GM18870 (cell line): Measurements from ENCODE around the gene TMX2.
"Not testable (repeated sequence)": the region's sequence is repeated elsewhere in the genome, so short reads cannot be mapped to it uniquely, and the experiment has no call there.

Source experiments
- ATAC-seq: cut with Tn5 transposase; IDR thresholded peaks from one replicate; pipeline ENCODE4 v1.9.1; 2021; ENCODE audit warnings: moderate library complexity; ENCODE audit not compliant: unreplicated experiment

TMX2 gene, protein sequence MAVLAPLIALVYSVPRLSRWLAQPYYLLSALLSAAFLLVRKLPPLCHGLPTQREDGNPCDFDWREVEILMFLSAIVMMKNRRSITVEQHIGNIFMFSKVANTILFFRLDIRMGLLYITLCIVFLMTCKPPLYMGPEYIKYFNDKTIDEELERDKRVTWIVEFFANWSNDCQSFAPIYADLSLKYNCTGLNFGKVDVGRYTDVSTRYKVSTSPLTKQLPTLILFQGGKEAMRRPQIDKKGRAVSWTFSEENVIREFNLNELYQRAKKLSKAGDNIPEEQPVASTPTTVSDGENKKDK

DNA sequence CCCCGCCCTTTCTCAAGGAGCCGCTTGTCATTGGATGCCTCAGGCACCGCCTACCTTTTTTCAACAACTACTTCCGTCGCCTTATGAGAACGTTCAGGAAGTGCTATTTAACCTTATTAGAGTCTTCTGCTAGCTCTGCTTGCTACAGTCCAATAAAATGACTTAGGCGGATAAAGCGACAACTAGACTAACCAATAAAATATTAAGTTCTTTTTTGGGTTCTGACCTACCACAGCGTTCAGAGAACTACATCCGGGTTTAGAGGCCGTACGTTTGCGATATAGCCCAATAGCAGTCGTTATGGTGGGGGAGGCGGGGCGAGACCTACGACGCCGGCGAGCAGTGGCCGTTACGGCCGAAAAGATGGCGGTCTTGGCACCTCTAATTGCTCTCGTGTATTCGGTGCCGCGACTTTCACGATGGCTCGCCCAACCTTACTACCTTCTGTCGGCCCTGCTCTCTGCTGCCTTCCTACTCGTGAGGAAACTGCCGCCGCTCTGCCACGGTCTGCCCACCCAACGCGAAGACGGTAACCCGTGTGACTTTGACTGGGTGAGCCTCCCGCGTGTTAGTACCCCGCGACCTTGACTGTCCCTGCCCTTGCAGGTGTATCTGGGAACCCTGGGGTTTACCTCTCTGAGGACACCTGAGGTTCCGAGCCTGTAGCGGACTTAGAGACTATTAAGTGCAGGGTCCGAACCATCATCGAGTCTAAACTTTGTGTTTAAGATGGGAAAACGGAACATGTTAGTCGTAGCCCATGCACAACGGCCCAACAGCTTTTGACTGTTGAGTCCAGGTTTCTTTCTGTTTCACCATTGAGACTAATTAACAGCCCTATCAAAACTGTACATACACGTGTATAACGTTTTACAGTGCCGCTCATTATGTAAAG is at the start of gene TMX2:
Gene TMX2 (plus strand): TSS at position 338 of the 895 bp plus-strand sequence. CDS start 26 bp downstream, at position 364.
- ATAC-seq, result peak; percentile 99

DNA sequence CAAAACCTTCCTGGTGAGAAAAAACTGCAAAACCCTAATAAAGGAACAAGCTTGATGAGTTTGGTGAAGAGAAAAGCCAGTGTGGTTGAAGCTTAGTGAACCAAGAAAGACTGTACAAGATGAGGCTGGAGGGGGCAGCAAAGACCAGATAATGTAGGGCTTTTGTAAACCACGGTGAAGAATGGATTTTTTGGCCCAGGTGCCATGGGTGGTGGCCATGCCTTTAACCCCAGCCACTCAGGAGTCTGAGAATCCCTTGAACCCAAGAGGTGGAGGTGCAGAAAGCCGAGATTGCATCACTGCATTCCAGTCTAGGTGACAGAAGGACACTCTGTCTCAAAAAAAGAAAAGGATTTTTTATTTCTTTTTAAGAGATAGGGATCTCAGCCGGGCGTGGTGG is 49.5 kb upstream of the TMX2 start:
- ATAC-seq, result no peak

DNA sequence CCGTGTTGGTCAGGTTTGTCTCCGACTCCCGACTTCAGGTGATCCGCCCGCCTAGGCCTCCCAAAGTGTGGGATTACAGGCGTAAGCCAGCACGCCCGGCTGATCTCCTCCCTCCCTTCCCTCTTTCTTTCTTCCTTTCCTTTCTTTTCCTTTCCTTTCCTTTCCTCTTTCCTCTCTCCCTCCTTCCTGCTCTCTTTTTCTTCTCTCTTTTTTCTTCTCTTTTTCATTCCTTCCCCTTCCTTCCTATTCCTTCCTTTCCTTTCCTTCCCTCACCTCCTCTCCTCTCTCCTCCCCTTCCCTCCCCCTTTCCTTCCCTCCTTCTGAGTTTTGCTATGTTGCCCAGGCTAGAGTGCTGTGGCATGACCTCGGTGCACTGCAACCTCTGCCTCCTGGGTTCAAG is 48.4 kb upstream of the TMX2 start:
- ATAC-seq, result no peak

DNA sequence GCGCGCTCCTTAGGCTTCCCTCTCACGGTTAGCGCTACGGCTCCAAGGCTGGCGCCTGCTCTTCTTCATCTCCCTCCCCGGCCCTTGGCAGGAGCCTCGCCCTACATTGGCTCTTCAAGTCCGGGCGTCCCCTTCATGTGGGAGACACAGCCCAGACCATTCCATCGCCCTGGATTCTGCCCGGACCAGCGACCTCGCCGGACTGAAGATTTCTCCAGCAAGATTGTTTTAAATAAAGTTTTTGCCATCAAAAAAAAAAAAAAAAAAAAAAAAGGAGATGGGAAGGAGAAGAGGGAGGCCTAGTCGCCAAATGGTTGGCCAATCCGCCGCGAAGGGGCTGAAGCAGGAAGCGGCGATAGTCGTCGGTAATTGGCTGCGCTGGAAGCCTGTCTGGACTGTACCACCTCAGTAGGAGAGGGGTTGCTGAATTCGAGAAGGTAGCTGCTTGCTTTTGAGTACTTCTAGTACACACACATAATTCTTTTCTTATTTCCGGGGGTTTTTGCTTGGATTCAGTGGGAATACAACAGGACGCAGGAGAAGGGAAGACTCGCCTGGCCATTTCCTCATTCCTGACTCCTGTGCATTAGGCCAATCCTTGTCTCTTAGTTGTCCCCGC is 45.2 kb upstream of the TMX2 start:
- ATAC-seq, result peak; percentile 69

DNA sequence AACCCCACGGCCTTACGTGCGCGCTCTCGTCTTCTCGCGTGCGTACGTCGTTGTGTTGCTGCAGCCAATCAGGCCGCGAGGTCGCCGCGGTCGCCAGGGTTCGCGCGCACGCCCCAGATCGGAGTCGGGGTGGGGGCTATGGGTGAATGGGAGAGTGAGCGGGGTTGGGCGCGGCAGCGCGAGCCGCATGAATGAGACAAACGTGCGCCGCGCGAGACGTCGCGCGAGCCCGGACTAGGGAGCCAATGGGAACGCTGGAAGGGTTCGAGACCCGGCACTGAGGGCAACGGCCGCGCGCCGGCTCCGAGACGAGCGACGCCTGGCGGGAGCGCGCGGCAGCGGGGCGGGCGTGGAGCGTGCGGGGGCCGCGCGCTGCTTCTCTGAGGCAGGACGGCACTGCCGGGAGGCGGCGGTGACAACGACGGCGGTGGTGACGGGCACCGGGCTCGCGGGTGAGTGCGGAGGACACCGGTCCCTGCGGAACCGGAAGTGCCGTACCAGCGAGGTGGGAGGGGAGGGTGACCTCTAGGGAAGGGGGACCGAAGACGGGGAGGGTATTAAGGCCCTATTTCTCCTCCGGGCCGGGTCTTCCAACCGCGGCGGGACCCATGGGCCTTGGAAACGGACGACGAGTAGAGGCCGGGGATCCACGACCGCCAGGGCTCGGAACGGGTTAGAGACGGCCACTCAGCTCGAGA is 44.5 kb upstream of the TMX2 start, which contains the start of gene ZDHHC5:
Gene ZDHHC5 (plus strand): TSS at position 379 of the 698 bp plus-strand sequence. CDS start 4,977 bp downstream, outside the sequence.
- ATAC-seq, result peak; percentile 78

DNA sequence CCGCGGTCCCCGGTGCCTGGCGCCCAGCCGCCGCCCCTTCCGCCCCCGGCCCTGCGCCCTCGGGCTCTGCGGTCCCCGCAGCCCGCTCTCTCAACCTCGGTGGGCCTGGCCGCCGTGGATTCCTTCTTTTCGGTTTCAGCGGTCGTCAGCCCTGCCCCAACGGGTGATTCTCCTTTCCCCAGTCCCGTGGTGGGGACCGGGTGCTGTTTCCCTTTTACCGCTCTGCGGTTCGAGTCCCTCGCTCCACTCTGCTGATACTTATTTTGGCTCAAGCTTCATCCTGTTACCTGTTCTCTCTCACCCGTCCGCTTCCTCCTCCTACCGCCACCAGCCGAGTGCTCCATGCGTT is 44.0 kb upstream of the TMX2 start:
- ATAC-seq, result peak; percentile 4

DNA sequence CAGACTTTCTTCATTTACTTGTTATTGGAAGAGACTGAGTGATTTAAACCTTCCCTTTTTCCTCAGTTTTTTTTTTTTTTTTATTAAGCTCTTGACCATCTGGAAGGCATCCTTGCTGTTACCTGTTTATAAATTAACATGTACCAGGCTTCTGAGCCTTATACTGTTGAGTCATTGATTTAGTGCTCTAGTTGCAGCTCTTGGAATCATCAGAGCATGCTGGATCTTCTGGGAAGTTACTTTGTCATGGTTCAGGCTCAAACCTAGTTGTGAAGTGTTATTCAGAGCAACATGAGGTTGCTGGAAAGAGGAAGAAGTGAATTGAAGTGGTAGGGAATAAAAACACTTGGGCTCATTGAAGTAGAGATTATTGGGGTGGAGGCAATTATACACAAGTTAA is 38.1 kb upstream of the TMX2 start:
- no peak for ATAC-seq

DNA sequence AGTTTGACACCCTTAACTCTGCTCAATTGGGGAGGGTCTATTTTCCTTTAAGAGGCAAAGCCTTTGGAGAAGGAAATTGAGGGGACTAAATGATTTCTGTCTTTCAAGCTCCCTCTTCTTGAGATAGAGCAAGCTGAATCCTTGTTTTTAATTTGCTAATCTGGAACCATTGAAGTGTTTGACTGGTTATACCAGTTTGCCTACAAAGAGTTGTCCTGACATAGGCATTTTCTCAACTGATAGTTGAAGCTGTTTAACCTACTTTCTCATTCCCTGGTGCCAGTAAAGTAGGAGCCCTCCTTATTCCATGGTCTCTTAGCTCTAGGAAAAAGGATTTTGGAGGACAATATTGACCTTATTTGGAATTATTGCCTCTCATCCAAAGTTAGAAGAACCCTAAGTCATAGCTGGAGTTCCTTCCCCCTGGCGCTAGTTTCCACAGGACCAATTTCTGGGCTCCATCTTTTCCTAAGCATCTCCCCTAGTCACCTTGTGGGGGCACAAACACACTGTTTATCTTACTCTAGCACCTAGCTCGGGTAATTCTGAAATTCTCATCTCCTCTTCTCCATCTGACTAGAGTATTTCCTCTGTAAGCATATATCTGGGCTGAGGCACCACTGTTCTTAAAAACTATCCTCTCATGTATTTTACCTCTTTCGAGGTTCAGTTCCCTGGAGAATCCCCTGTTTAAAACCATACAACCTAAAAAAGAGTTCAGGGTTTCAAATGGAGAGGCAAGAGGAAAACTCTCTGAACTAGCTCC is 37.0 kb upstream of the TMX2 start:
- no peak for ATAC-seq

DNA sequence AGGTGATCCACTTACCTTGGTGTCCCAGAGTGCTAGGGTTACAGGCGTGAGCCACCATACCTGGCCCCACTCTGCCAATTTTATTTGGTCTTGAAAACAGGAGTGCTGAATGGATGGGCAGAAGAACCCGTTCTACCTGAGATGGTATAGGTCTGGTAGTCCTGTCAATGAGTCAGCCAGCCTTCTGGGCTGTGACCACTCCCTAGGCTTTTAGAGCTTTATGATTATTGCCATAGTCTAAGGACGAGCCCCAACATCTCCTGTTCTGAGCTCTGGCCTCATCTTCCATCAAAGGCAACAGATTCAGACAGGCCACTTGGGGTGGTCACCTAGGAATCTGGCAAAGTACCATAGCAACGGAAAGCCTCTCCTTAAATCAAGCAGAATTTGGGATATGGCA is 33.0 kb upstream of the TMX2 start:
- ATAC-seq, result no peak

DNA sequence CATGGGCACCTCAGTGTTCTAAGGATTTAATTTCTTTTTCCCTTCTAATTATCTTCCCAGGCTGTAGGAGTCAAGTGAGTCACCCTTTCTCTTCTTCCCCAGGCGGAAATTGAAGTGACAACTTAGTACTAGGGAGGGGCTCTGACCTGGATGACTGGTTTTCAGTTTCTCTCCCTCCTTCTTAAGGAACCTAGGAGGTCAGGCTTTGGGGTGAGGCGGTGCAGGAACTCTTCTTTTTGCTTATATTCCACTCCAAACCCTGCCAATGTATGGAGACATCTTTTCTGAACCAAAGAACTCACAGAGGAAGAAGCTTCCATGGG is 31.9 kb upstream of the TMX2 start:
- ATAC-seq, result peak; percentile 35

DNA sequence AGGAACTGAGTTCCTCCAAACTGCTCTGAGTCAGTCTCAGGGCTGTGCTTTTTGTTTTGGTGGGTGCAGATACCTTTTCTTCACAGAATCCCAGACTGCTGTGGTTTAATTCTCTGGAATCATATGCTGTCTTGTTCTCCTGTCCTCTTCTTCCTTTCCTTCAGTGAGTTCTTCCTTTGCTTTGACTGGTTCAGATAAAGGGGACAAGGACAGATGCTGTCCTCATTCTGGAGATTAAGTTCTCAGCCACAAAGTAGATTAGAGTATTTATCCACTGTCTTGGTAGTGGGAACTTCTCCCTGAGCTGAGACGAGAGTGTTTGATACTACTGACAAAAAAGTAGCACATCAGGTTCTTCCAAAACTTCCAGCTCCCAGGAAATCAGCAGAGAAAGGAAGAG is 31.2 kb upstream of the TMX2 start:
- no peak for ATAC-seq

DNA sequence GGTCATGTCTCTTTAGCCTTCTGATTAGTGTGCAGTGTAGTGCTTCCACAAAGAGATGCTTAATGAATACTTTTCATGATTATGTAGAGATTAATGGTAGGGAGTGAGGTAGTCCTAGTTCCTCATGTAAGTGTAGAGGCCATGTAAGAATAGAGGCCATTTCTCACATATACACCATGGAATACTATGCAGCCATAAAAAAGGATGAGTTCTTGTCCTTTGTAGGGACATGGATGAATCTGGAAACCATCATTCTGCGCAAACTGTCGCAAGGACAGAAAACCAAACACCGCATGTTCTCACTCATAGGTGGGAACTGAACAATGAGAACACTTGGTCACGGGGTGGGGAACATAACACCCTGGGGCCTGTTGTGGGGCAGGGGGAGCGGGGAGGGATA is 21.9 kb upstream of the TMX2 start:
- not testable (repeated sequence) for ATAC-seq

DNA sequence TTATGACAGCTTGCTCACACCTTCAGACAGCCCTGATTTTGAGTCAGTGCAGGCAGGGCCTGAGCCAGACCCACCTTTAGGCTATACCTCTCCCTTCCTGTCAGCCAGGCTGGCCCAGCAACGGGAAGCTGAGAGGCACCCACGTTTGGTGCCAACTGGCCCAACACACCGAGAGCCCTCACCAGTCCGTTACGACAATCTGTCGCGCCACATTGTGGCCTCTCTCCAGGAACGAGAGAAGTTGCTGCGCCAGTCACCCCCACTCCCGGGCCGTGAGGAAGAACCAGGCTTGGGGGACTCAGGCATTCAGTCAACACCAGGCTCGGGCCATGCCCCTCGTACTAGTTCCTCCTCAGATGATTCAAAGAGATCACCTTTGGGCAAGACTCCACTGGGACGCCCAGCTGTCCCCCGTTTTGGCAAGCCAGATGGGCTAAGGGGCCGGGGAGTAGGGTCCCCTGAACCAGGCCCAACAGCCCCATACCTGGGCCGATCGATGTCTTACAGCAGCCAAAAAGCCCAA is 13.5 kb upstream of the TMX2 start:
- ATAC-seq, result no peak

DNA sequence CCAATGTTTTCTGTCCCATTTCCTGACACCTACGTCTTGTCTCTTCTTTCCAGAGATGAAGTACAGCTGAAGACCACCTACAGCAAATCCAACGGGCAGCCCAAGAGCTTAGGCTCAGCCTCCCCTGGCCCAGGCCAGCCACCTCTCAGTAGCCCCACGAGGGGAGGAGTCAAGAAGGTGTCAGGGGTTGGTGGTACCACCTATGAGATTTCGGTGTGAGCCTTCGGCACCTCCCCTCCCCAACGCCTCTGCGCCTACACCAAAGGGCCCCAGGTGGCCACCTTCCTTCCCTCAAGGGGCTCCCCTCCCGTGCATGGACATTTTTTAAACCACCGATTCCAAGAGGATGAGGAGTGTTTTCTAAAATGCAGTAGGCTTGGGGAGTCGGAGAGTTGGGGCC is 12.6 kb upstream of the TMX2 start:
- ATAC-seq, result no peak

DNA sequence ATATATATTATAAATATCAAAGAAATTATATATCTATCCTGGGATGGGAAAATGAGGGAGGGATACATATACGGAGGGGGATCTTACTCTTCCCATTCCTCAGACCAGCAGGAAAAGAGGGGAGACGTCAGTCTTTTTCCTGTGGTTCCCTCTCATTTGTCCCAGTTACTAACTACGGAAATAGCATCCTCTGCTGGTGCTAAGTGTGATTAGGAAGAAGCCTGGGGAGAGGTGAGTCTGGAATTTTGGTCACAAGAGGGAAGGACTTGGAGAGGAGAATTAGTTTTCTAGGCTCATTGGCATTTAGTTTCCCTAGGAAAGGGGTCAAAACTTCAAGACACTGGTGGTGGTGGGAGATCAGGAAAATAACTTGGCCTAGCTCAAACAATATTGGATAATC is 12.0 kb upstream of the TMX2 start:
- ATAC-seq, result no peak

DNA sequence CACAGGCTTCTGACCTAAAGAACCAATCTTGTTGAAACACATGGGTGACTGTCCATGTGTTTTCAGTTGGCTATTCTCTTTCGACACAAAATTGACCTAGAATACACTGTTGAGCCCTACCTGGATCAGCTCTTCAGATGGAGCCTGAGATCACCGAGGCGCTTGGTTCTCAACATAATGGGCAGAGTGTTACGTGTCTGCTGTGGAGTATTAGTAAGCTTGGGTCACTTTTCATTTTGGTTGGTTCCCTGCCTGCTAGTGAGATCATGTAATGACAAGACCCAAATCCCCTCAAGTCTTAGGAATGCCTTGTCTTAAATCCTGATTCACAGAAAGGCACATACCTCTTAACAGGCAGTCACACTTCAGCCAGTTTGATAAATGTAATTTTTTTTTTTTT is 9.1 kb upstream of the TMX2 start:
- no peak for ATAC-seq

DNA sequence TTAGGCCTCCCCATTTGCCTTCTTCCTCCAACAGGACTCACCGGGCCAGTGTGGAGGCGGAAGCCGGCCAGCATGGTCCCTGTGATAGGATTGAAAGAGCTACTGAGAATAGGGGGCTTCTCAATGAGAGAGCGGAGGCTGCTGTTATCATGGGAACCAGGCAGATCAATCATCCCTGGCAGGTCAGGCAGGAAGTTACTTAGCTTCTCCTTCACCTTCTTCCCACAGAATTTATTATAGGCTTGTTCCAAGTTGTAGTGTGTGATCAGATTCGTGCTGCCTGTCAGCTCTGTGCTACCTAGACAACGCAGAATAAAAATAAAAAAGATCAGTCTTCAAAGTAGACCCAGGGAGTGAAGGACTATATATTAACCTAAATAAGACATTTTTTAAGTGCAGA is 7.5 kb upstream of the TMX2 start:
- ATAC-seq, result no peak

DNA sequence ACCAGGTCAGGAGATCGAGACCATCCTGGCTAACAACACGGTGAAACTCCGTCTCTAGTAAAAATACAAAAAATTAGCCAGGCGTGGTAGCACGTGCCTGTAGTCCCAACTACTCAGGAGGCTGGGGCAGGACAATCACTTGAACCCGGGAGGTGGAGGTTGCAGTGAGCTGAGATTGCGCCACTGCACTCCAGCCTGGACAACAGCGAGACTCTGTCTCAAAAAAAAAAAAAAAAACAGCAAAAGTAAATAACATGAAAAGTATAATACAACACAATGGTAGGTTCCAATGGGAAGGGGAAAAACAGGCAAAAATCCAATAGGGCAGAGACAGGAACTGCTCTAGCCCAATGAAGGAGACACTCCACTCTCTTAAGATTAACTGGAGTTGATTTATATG is 7.0 kb upstream of the TMX2 start:
- ATAC-seq, result not testable (repeated sequence)

DNA sequence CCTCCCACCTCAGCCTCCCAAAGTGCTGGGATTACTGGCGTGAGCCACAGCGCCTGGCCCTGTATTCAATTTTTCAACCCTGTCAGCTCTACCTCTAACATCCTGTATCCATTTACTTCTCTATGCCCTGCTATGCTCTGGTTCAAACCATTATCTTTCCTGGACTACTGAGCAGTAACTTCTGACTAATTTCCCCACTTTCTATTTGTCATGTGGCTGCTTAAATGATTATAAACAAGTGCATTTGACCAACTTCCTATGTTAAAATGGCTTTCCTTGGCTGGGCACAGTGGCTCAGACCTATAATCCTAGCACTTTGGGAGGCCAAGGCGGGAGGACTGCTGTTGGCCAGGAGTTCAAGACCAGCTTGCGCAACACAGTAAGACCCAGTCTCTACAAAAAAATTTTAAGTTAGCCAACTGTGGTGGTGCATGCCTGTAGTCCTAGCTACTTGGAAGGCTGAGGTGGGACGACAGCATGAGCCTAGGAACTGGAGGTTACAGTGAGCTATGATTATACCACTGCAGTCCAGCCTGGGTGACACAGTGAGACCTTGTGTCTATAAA is 2.5 kb upstream of the TMX2 start:
- ATAC-seq, result no peak
